ENCODE results near the gene FBXO31. TPM values are rescaled to one million over a fixed set of nuclear protein-coding genes. Genes with fewer than 3 reads are reported as not detected.

The FBXO31 gene
- total RNA-seq, 2 donors from 2014 or later: 39.5 to 65.8 TPM

- Histone ChIP-seq H3K36me3 (peaks cover 8 to 25% of the 10 kb centered on the region in 2 donors), H3K27me3 (replicated peaks; ENCODE audit: insufficient read depth) (no peaks in the 10 kb centered on the region), H3K27ac (no peak overlapping the region), H3K4me3 (no peak overlapping the region), H3K9me3 (no peaks in the 10 kb centered on the region), H3K4me1 (replicated peaks) (no peaks in the 10 kb centered on the region)
- no peak for DNase-seq (ENCODE audit: low spot score)
- intact Hi-C loops (cut with DNase I): no loop called here
- TF ChIP-seq POLR2A (IDR thresholded peaks at IDR 0.05) (no peak), CTCF (IDR thresholded peaks at IDR 0.05) (no peak), POLR2AphosphoS5 (IDR thresholded peaks at IDR 0.05) (no peak)
- 70% methylated on average over 16 of the region's 16 CpGs for WGBS
These were observed 46.3 kb downstream of the FBXO31 start for GRCh38 chr16:87337262-87337771.

- H3K27me3 ChIP-seq (replicated peaks; ENCODE audit: insufficient read depth): no peaks in the 10 kb centered on the region
- no peaks in the 10 kb centered on the region for H3K9me3 ChIP-seq
- intact Hi-C loops (cut with DNase I): no loop called here
- no peak overlapping the region for H3K4me3 ChIP-seq
- no peaks in the 10 kb centered on the region for H3K4me1 ChIP-seq (replicated peaks)
- no peak overlapping the region for H3K27ac ChIP-seq
- H3K36me3 ChIP-seq: peaks cover 8 to 25% of the 10 kb centered on the region in 2 donors
- DNase-seq (ENCODE audit: low spot score): no peak
- 90% methylated on average over 18 of the region's 19 CpGs for WGBS
- TF ChIP-seq POLR2A (IDR thresholded peaks at IDR 0.05): no peak
- no peak for TF ChIP-seq POLR2AphosphoS5 (IDR thresholded peaks at IDR 0.05)
These were observed 46.9 kb downstream of the FBXO31 start for GRCh38 chr16:87336434-87337240.

GRCh38 chr16:87335625-87336433, 47.7 kb downstream of the FBXO31 start:
- Histone ChIP-seq H3K4me1 (replicated peaks) (no peaks in the 10 kb centered on the region), H3K4me3 (no peak overlapping the region), H3K27me3 (replicated peaks; ENCODE audit: insufficient read depth) (no peaks in the 10 kb centered on the region), H3K36me3 (peaks cover 9 to 25% of the 10 kb centered on the region in 2 donors), H3K9me3 (no peaks in the 10 kb centered on the region), H3K27ac (no peak overlapping the region)
- TF ChIP-seq POLR2A (IDR thresholded peaks at IDR 0.05) (no peak), CTCF (IDR thresholded peaks at IDR 0.05) (no peak), POLR2AphosphoS5 (IDR thresholded peaks at IDR 0.05) (no peak)
- 86% methylated on average over 17 of the region's 19 CpGs for WGBS
- no peak for DNase-seq (ENCODE audit: low spot score)
- intact Hi-C loops (cut with DNase I): no loop called here

- intact Hi-C loops (cut with DNase I): no loop called here
- TF ChIP-seq CTCF (IDR thresholded peaks at IDR 0.05) (no peak), POLR2A (IDR thresholded peaks at IDR 0.05) (no peak), POLR2AphosphoS5 (IDR thresholded peaks at IDR 0.05) (no peak)
- no peak for DNase-seq (ENCODE audit: low spot score)
- H3K4me3 ChIP-seq: no peak overlapping the region
- H3K9me3 ChIP-seq: no peaks in the 10 kb centered on the region
- WGBS: 90% methylated on average over 24 of the region's 29 CpGs
- H3K27ac ChIP-seq: no peak overlapping the region
- peaks cover 16 to 25% of the 10 kb centered on the region in 2 donors for H3K36me3 ChIP-seq
- no peaks in the 10 kb centered on the region for H3K27me3 ChIP-seq (replicated peaks; ENCODE audit: insufficient read depth)
- H3K4me1 ChIP-seq (replicated peaks): no peaks in the 10 kb centered on the region
These were observed 48.6 kb downstream of the FBXO31 start for GRCh38 chr16:87334651-87335624.
